Measurements from ENCODE around the gene CAPN11. TPM values are rescaled to one million over a fixed set of nuclear protein-coding genes. Genes with fewer than 3 reads are reported as not detected.

The CAPN11 gene
- total RNA-seq, 4 donors from 2014 or later = 0.19 to 0.45 (median 0.27) TPM; not detected in 1

- Histone ChIP-seq H3K4me1 (peaks cover 0 to 97% (median 69%) of the 10 kb centered on the region in 3 donors), H3K9me3 (no peaks in the 10 kb centered on the region), H3K27me3 (no peaks in the 10 kb centered on the region), H3K36me3 (peaks cover 0 to 40% of the 10 kb centered on the region in 2 donors), H3K27ac (peak overlapping the region; percentile 54 to 99 (median 98)), H3K4me3 (peak overlapping the region in 1 of 2 donors; percentile 86)
- 46 to 52% methylated on average over 5 of the region's 6 CpGs for WGBS, 2 donors (ENCODE audit: low coverage in 1 of 2)
- ATAC-seq = no peak
- no peak for TF ChIP-seq EP300 (IDR thresholded peaks at IDR 0.05)
- no peak for TF ChIP-seq POLR2A (IDR thresholded peaks at IDR 0.05)
- TF ChIP-seq CTCF (IDR thresholded peaks at IDR 0.05) = no peak
- no peak for TF ChIP-seq POLR2AphosphoS5 (IDR thresholded peaks at IDR 0.05)
Measured at GRCh38 chr6:44228031-44228430, 69.4 kb downstream of the CAPN11 start.

GRCh38 chr6:44228433-44228832 lies 69.8 kb downstream of the CAPN11 start:
- peak overlapping the region; percentile 12 to 99 (median 98) for H3K27ac ChIP-seq
- no peak for ATAC-seq
- H3K27me3 ChIP-seq = no peaks in the 10 kb centered on the region
- WGBS, 2 donors (ENCODE audit: low coverage in 1 of 2) = no CpG with 5 or more reads among the region's 7 CpGs
- no peaks in the 10 kb centered on the region for H3K9me3 ChIP-seq
- peak overlapping the region in 1 of 2 donors; percentile 86 for H3K4me3 ChIP-seq
- H3K36me3 ChIP-seq = peaks cover 0 to 44% of the 10 kb centered on the region in 2 donors
- peaks cover 0 to 99% (median 73%) of the 10 kb centered on the region in 3 donors for H3K4me1 ChIP-seq
- TF ChIP-seq EP300 (IDR thresholded peaks at IDR 0.05) = no peak
- TF ChIP-seq POLR2A (IDR thresholded peaks at IDR 0.05) = no peak
- TF ChIP-seq POLR2AphosphoS5 (IDR thresholded peaks at IDR 0.05) = no peak
- TF ChIP-seq CTCF (IDR thresholded peaks at IDR 0.05) = no peak

GRCh38 chr6:44228836-44229235 lies 70.2 kb downstream of the CAPN11 start:
- H3K4me1 ChIP-seq = peaks cover 0 to 100% (median 77%) of the 10 kb centered on the region in 3 donors

GRCh38 chr6:44229376-44230033 lies 70.9 kb downstream of the CAPN11 start:
- no peak for TF ChIP-seq POLR2A (IDR thresholded peaks at IDR 0.05)
- TF ChIP-seq POLR2AphosphoS5 (IDR thresholded peaks at IDR 0.05) = no peak
- TF ChIP-seq EP300 (IDR thresholded peaks at IDR 0.05) = no peak
- TF ChIP-seq CTCF (IDR thresholded peaks at IDR 0.05) = no peak
- Histone ChIP-seq H3K36me3 (peaks cover 0 to 44% of the 10 kb centered on the region in 2 donors), H3K9me3 (no peaks in the 10 kb centered on the region), H3K27me3 (no peaks in the 10 kb centered on the region), H3K27ac (peak overlapping the region; percentile 47 to 99 (median 98)), H3K4me3 (no peak overlapping the region), H3K4me1 (peaks cover 2 to 100% (median 81%) of the 10 kb centered on the region in 3 donors)
- no peak for ATAC-seq
- WGBS, 2 donors (ENCODE audit: low coverage in 1 of 2) = 69 to 78% methylated on average over 4 to 6 of the region's 11 CpGs

More at GRCh38 chr6:44228836-44229235, 70.2 kb downstream of the CAPN11 start:
- Histone ChIP-seq H3K27ac (peak overlapping the region; percentile 12 to 99 (median 98)), H3K9me3 (no peaks in the 10 kb centered on the region), H3K36me3 (peaks cover 0 to 44% of the 10 kb centered on the region in 2 donors), H3K4me3 (no peak overlapping the region), H3K27me3 (no peaks in the 10 kb centered on the region)
- 38 to 40% methylated on average over 2 to 5 of the region's 5 CpGs for WGBS, 2 donors (ENCODE audit: low coverage in 1 of 2)
- ATAC-seq = no peak
- TF ChIP-seq POLR2AphosphoS5 (IDR thresholded peaks at IDR 0.05) = no peak
- no peak for TF ChIP-seq CTCF (IDR thresholded peaks at IDR 0.05)
- no peak for TF ChIP-seq POLR2A (IDR thresholded peaks at IDR 0.05)
- no peak for TF ChIP-seq EP300 (IDR thresholded peaks at IDR 0.05)
